Neural crest cell (in vitro differentiated cells): ENCODE results near the gene TRAPPC1. TPM values are rescaled to one million over a fixed set of nuclear protein-coding genes. Genes with fewer than 3 reads are reported as not detected.

Source experiments
- DNase-seq: peaks from one replicate; pipeline ENCODE4 v3.0.0; 2021; ENCODE audit warnings: low read depth, mixed read lengths, low spot score
- H3K27ac Mint-ChIP-seq: one replicate; pipeline ENCODE4 v1.8.0; 2021; ENCODE audit warnings: mild to moderate bottlenecking, mixed read lengths; ENCODE audit not compliant: unreplicated experiment
- H3K27me3 Mint-ChIP-seq: 2 replicates; pipeline ENCODE4 v1.8.0; 2021; ENCODE audit warnings: low read depth, mild to moderate bottlenecking, mixed read lengths
- H3K36me3 Mint-ChIP-seq: 2 replicates; pipeline ENCODE4 v1.8.0; 2021; ENCODE audit warnings: low read depth, mild to moderate bottlenecking, mixed read lengths
- H3K4me1 Mint-ChIP-seq: 2 replicates; pipeline ENCODE4 v1.8.0; 2021; ENCODE audit warnings: mixed read lengths
- H3K4me3 Mint-ChIP-seq: one replicate; pipeline ENCODE4 v1.8.0; 2021; ENCODE audit warnings: mild to moderate bottlenecking, mixed read lengths
- H3K9me3 Mint-ChIP-seq: 2 replicates; pipeline ENCODE4 v1.8.0; 2021; ENCODE audit warnings: mixed read lengths
- CTCF ChIP-seq: fragments of 200-600 bp; sonication (generic); conservative IDR thresholded peaks from 2 replicates; pipeline ENCODE4 v1.5.0; 2021; ENCODE audit warnings: antibody characterized with exemption, mild to moderate bottlenecking
- total RNA-seq: library from RNA; stranded (reverse); gene quantifications from 2 replicates; pipeline ENCODE4 v1.2.1, GENCODE V29; 2021

The TRAPPC1 gene
- total RNA-seq, 1 donor from 2014 or later: 145 TPM

DNA sequence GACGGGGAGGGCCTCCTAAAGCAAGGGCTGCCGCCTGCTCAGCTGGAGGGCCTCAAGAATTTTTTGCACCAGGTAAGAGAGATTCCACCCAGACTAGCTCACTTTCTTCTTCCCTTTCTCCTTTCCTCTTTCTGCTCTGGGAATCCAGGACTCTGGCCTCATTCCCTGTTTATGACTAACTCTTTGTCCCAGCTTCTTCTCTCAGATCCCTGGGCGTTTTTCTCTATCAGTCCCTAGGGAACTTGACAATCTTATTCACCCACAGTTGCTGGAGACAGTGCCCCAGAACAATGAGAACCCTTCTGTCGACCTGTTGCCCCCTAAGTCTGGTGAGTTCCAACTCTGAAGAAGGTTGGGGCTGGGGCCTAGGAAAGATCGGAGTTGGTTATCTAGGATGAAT, 15.9 kb upstream of the TRAPPC1 start:
- no peak for TF ChIP-seq CTCF
- Mint-ChIP-seq H3K27ac (no peak overlapping the region), H3K27me3 (no peaks in the 10 kb centered on the region), H3K9me3 (no peaks in the 10 kb centered on the region), H3K4me1 (no peaks in the 10 kb centered on the region), H3K4me3 (no peak overlapping the region), H3K36me3 (peaks cover 11% of the 10 kb centered on the region)
- DNase-seq: no peak

DNA sequence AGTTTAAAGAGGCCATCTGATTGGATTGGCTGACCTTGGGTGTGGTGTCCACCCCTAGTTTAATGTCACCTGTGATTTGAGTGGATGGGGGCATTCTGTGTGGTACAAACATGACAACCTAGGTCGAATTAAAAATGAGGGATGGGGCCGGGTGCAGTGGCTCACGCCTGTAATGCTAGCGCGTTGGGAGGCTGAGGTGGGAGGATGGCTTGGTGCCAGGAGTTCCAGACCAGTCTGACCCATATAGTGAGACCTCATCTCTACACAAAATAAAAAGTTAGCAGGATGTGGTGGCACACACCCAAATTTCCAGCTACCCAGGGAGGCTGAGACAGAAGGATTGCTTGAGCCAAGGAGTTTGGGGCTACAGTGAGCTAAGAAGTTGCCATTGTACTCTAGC, 14.7 kb upstream of the TRAPPC1 start:
- Mint-ChIP-seq H3K4me1 (no peaks in the 10 kb centered on the region), H3K36me3 (peaks cover 11% of the 10 kb centered on the region), H3K27ac (no peak overlapping the region), H3K27me3 (no peaks in the 10 kb centered on the region), H3K4me3 (no peak overlapping the region), H3K9me3 (no peaks in the 10 kb centered on the region)
- TF ChIP-seq CTCF: no peak
- no peak for DNase-seq

DNA sequence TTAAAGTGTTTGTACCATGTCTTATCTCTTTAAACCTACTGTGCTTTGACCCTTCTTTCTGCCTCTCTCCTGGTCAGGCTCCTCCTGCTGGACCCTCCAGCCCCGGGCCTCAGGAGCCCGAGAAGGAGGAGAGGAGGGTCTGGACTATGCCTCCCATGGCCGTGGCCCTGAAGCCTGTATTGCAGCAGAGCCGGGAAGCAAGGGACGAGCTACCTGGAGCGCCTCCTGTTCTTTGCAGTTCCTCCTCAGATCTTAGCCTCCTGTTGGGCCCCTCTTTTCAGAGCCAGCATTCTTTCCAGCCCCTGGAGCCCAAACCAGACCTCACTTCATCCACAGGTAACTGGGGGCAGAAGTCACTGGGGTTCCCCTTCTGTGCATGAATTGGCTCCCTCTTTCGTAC, 13.9 kb upstream of the TRAPPC1 start:
- DNase-seq: no peak
- H3K36me3 Mint-ChIP-seq: peaks cover 11% of the 10 kb centered on the region
- no peak overlapping the region for H3K4me3 Mint-ChIP-seq
- no peaks in the 10 kb centered on the region for H3K4me1 Mint-ChIP-seq
- no peak overlapping the region for H3K27ac Mint-ChIP-seq
- no peaks in the 10 kb centered on the region for H3K9me3 Mint-ChIP-seq
- no peaks in the 10 kb centered on the region for H3K27me3 Mint-ChIP-seq
- TF ChIP-seq CTCF: no peak

DNA sequence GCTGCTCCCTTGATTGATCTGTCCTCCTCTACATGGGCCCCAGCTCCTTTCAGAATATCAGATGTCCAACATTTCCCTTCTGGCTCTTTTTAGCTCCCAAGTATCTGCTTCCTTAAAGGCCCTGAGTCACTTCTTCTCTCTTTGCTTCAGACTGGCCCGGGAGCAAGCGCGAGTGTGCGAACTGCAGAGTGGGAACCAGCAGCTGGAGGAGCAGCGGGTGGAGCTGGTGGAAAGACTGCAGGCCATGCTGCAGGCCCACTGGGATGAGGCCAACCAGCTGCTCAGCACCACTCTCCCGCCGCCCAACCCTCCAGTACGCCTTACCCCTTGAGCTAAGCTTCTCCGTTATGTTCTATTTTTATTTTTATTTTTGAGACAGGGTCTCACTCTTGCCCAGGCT, 12.6 kb upstream of the TRAPPC1 start:
- Mint-ChIP-seq H3K27me3 (no peaks in the 10 kb centered on the region), H3K27ac (no peak overlapping the region), H3K36me3 (peaks cover 10% of the 10 kb centered on the region), H3K4me3 (no peak overlapping the region), H3K4me1 (no peaks in the 10 kb centered on the region), H3K9me3 (no peaks in the 10 kb centered on the region)
- no peak for TF ChIP-seq CTCF
- no peak for DNase-seq

GRCh38 chr17:7943291-7943690, 11.5 kb upstream of the TRAPPC1 start:
- no peak for DNase-seq
- H3K36me3 Mint-ChIP-seq: peaks cover 8% of the 10 kb centered on the region
- no peaks in the 10 kb centered on the region for H3K9me3 Mint-ChIP-seq
- no peak for TF ChIP-seq CTCF
- H3K27ac Mint-ChIP-seq: peak overlapping the region; percentile 27
- no peaks in the 10 kb centered on the region for H3K27me3 Mint-ChIP-seq
- no peaks in the 10 kb centered on the region for H3K4me1 Mint-ChIP-seq
- H3K4me3 Mint-ChIP-seq: no peak overlapping the region

- H3K4me3 Mint-ChIP-seq: no peak overlapping the region
- no peak for DNase-seq
- TF ChIP-seq CTCF: no peak
- H3K27ac Mint-ChIP-seq: no peak overlapping the region
- no peaks in the 10 kb centered on the region for H3K9me3 Mint-ChIP-seq
- peaks cover 10% of the 10 kb centered on the region for H3K36me3 Mint-ChIP-seq
- no peaks in the 10 kb centered on the region for H3K27me3 Mint-ChIP-seq
- H3K4me1 Mint-ChIP-seq: peaks cover under 1% of the 10 kb centered on the region
Observed at GRCh38 chr17:7940743-7941142, 9.0 kb upstream of the TRAPPC1 start.
